HEK293 (cell line): Measurements from ENCODE around the gene TRIM27.

Source experiments
- GFI1B ChIP-seq: fragments of 450-650 bp; formaldehyde crosslinking; IDR thresholded peaks from 2 replicates; pipeline ENCODE4 v1.5.1; 2016; ENCODE audit warnings: missing biosample characterization, missing genetic modification characterization
- GLIS1 ChIP-seq: fragments of 450-650 bp; formaldehyde crosslinking; IDR thresholded peaks from 2 replicates; pipeline ENCODE4 v1.5.1; 2016; ENCODE audit warnings: missing biosample characterization, missing genetic modification characterization
- HOXA7 ChIP-seq: sonication (generic); formaldehyde crosslinking; IDR thresholded peaks from 2 replicates; pipeline ENCODE4 v1.8.1; 2022; ENCODE audit warnings: missing genetic modification reagents, borderline replicate concordance
- KLF17 ChIP-seq: fragments of 450-650 bp; formaldehyde crosslinking; IDR thresholded peaks from 2 replicates; pipeline ENCODE4 v1.5.1; 2016; ENCODE audit warnings: missing biosample characterization, missing genetic modification characterization
- KLF8 ChIP-seq: fragments of 450-650 bp; formaldehyde crosslinking; IDR thresholded peaks from 2 replicates; pipeline ENCODE4 v1.5.1; 2016; ENCODE audit warnings: missing biosample characterization, missing genetic modification characterization
- KLF9 ChIP-seq: fragments of 450-650 bp; formaldehyde crosslinking; IDR thresholded peaks from 2 replicates; pipeline ENCODE4 v1.5.1; 2016; ENCODE audit warnings: missing biosample characterization, missing genetic modification characterization, low read depth
- REST ChIP-seq: fragments of 450-650 bp; formaldehyde crosslinking; IDR thresholded peaks from 2 replicates; pipeline ENCODE4 v1.5.1; 2016; ENCODE audit warnings: missing biosample characterization, missing genetic modification characterization
- ZBTB1 ChIP-seq: fragments of 450-650 bp; formaldehyde crosslinking; IDR thresholded peaks from 2 replicates; pipeline ENCODE4 v1.5.1; 2016; ENCODE audit warnings: missing biosample characterization, missing genetic modification characterization
- ZBTB17 ChIP-seq: fragments of 450-650 bp; formaldehyde crosslinking; IDR thresholded peaks from 2 replicates; pipeline ENCODE4 v1.5.1; 2016; ENCODE audit warnings: missing biosample characterization, missing genetic modification characterization
- ZEB2 ChIP-seq: fragments of 450-650 bp; formaldehyde crosslinking; IDR thresholded peaks from 2 replicates; pipeline ENCODE4 v1.5.1; 2016; ENCODE audit warnings: missing biosample characterization, missing genetic modification characterization
- ZNF114 ChIP-seq: fragments of 450-650 bp; formaldehyde crosslinking; IDR thresholded peaks from 2 replicates; pipeline ENCODE4 v1.5.0; 2017; ENCODE audit warnings: missing biosample characterization, missing genetic modification characterization
- ZNF155 ChIP-seq: fragments of 450-650 bp; formaldehyde crosslinking; IDR thresholded peaks from 2 replicates; pipeline ENCODE4 v1.5.1; 2016; ENCODE audit warnings: missing biosample characterization, missing genetic modification characterization
- ZNF169 ChIP-seq: fragments of 450-650 bp; formaldehyde crosslinking; IDR thresholded peaks from 2 replicates; pipeline ENCODE4 v1.5.1; 2016; ENCODE audit warnings: missing biosample characterization, missing genetic modification characterization
- ZNF2 ChIP-seq: fragments of 450-650 bp; formaldehyde crosslinking; IDR thresholded peaks from 2 replicates; pipeline ENCODE4 v1.5.1; 2016; ENCODE audit warnings: missing biosample characterization, missing genetic modification characterization
- ZNF311 ChIP-seq: fragments of 450-650 bp; formaldehyde crosslinking; IDR thresholded peaks from 2 replicates; pipeline ENCODE4 v1.5.1; 2017; ENCODE audit warnings: missing biosample characterization, missing genetic modification characterization, borderline replicate concordance
- ZNF335 ChIP-seq: fragments of 450-650 bp; formaldehyde crosslinking; conservative IDR thresholded peaks from 2 replicates; pipeline ENCODE4 v1.5.1; 2016; ENCODE audit warnings: missing biosample characterization, missing genetic modification characterization
- ZNF37A ChIP-seq: fragments of 450-650 bp; IDR thresholded peaks from 2 replicates; pipeline ENCODE4 v1.5.1; 2018; ENCODE audit warnings: missing biosample characterization, missing genetic modification characterization
- ZNF433 ChIP-seq: fragments of 450-650 bp; formaldehyde crosslinking; IDR thresholded peaks from 2 replicates; pipeline ENCODE4 v1.5.1; 2016; ENCODE audit warnings: missing biosample characterization, missing genetic modification characterization, low read depth
- ZNF449 ChIP-seq: fragments of 450-650 bp; formaldehyde crosslinking; IDR thresholded peaks from 2 replicates; pipeline ENCODE4 v1.5.1; 2017; ENCODE audit warnings: missing biosample characterization, mild to moderate bottlenecking, missing genetic modification characterization, moderate library complexity
- ZNF521 ChIP-seq: fragments of 450-650 bp; formaldehyde crosslinking; IDR thresholded peaks from 2 replicates; pipeline ENCODE4 v1.5.1; 2017; ENCODE audit warnings: missing biosample characterization, mild to moderate bottlenecking, missing genetic modification characterization
- ZNF610 ChIP-seq: fragments of 450-650 bp; formaldehyde crosslinking; IDR thresholded peaks from 2 replicates; pipeline ENCODE4 v1.5.1; 2016; ENCODE audit warnings: missing biosample characterization, missing genetic modification characterization, borderline replicate concordance
- ZNF670 ChIP-seq: fragments of 450-650 bp; formaldehyde crosslinking; IDR thresholded peaks from 2 replicates; pipeline ENCODE4 v1.5.1; 2016; ENCODE audit warnings: missing biosample characterization, missing genetic modification characterization, low read depth
- ZSCAN30 ChIP-seq: fragments of 450-650 bp; IDR thresholded peaks from 2 replicates; pipeline ENCODE4 v1.5.1; 2018; ENCODE audit warnings: missing biosample characterization, mild to moderate bottlenecking, missing genetic modification characterization, moderate library complexity
- TF ChIP-seq, protein P1 (sequence below): fragments of 450-650 bp; formaldehyde crosslinking; conservative IDR thresholded peaks from 2 replicates; pipeline ENCODE4 v1.5.1; 2016; ENCODE audit warnings: low read depth, missing biosample characterization, missing genetic modification characterization
- TF ChIP-seq, protein P2 (sequence below): fragments of 450-650 bp; formaldehyde crosslinking; IDR thresholded peaks from 2 replicates; pipeline ENCODE4 v1.5.1; 2016; ENCODE audit warnings: missing biosample characterization, missing genetic modification characterization
- TF ChIP-seq, protein P3 (sequence below): fragments of 450-650 bp; formaldehyde crosslinking; IDR thresholded peaks from 2 replicates; pipeline ENCODE4 v1.5.1; 2016; ENCODE audit warnings: missing biosample characterization, missing genetic modification characterization

The TRIM27 gene

GRCh38 chr6:28923318-28924102 lies at the start of gene TRIM27 (continued):
- TF ChIP-seq, protein P1, sequence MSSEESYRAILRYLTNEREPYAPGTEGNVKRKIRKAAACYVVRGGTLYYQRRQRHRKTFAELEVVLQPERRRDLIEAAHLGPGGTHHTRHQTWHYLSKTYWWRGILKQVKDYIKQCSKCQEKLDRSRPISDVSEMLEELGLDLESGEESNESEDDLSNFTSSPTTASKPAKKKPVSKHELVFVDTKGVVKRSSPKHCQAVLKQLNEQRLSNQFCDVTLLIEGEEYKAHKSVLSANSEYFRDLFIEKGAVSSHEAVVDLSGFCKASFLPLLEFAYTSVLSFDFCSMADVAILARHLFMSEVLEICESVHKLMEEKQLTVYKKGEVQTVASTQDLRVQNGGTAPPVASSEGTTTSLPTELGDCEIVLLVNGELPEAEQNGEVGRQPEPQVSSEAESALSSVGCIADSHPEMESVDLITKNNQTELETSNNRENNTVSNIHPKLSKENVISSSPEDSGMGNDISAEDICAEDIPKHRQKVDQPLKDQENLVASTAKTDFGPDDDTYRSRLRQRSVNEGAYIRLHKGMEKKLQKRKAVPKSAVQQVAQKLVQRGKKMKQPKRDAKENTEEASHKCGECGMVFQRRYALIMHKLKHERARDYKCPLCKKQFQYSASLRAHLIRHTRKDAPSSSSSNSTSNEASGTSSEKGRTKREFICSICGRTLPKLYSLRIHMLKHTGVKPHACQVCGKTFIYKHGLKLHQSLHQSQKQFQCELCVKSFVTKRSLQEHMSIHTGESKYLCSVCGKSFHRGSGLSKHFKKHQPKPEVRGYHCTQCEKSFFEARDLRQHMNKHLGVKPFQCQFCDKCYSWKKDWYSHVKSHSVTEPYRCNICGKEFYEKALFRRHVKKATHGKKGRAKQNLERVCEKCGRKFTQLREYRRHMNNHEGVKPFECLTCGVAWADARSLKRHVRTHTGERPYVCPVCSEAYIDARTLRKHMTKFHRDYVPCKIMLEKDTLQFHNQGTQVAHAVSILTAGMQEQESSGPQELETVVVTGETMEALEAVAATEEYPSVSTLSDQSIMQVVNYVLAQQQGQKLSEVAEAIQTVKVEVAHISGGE (tag by site-specific recombination), result peak; percentile 39
- no peak for TF ChIP-seq GFI1B (tag by site-specific recombination)
- TF ChIP-seq KLF17, result peak; percentile 72
- 0 out of 2 replicates have a peak, but pooled peaks have one; percentile 38 for TF ChIP-seq ZNF2 (tag by site-specific recombination)
- peak; percentile 53; the same call in 1 of the 2 replicates for TF ChIP-seq ZSCAN30
- peak; percentile 81; the same call in 1 of the 2 replicates for TF ChIP-seq KLF8 (tag by site-specific recombination)
- no peak for TF ChIP-seq ZNF521
- TF ChIP-seq ZNF311 (tag by site-specific recombination), result no peak
- TF ChIP-seq ZNF433 (tag by site-specific recombination), result no peak
- TF ChIP-seq ZNF155 (tag by site-specific recombination), result no peak
- TF ChIP-seq ZNF37A (tag by site-specific recombination), result no peak
- TF ChIP-seq, protein P2, sequence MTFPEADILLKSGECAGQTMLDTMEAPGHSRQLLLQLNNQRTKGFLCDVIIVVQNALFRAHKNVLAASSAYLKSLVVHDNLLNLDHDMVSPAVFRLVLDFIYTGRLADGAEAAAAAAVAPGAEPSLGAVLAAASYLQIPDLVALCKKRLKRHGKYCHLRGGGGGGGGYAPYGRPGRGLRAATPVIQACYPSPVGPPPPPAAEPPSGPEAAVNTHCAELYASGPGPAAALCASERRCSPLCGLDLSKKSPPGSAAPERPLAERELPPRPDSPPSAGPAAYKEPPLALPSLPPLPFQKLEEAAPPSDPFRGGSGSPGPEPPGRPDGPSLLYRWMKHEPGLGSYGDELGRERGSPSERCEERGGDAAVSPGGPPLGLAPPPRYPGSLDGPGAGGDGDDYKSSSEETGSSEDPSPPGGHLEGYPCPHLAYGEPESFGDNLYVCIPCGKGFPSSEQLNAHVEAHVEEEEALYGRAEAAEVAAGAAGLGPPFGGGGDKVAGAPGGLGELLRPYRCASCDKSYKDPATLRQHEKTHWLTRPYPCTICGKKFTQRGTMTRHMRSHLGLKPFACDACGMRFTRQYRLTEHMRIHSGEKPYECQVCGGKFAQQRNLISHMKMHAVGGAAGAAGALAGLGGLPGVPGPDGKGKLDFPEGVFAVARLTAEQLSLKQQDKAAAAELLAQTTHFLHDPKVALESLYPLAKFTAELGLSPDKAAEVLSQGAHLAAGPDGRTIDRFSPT (tag by site-specific recombination), result peak; percentile 18; the same call in 1 of the 2 replicates
- TF ChIP-seq ZBTB1, result no peak
- TF ChIP-seq ZEB2, result peak; percentile 75
- TF ChIP-seq ZNF114 (tag by site-specific recombination), result no peak
- 0 out of 2 replicates have a peak, but pooled peaks have one; percentile 24 for TF ChIP-seq ZNF610 (tag by site-specific recombination)
- TF ChIP-seq GLIS1 (tag by site-specific recombination), result peak; percentile 24; the same call in 1 of the 2 replicates
- peak; percentile 66; the same call in 1 of the 2 replicates for TF ChIP-seq ZNF449
- TF ChIP-seq ZNF335 (tag by site-specific recombination), result peak; percentile 100
- peak; percentile 83 for TF ChIP-seq ZBTB17 (tag by site-specific recombination)
- TF ChIP-seq, protein P3, sequence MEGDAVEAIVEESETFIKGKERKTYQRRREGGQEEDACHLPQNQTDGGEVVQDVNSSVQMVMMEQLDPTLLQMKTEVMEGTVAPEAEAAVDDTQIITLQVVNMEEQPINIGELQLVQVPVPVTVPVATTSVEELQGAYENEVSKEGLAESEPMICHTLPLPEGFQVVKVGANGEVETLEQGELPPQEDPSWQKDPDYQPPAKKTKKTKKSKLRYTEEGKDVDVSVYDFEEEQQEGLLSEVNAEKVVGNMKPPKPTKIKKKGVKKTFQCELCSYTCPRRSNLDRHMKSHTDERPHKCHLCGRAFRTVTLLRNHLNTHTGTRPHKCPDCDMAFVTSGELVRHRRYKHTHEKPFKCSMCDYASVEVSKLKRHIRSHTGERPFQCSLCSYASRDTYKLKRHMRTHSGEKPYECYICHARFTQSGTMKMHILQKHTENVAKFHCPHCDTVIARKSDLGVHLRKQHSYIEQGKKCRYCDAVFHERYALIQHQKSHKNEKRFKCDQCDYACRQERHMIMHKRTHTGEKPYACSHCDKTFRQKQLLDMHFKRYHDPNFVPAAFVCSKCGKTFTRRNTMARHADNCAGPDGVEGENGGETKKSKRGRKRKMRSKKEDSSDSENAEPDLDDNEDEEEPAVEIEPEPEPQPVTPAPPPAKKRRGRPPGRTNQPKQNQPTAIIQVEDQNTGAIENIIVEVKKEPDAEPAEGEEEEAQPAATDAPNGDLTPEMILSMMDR (tag by site-specific recombination), result peak; percentile 62
- peak; percentile 53 for TF ChIP-seq KLF9 (tag by site-specific recombination)
- TF ChIP-seq REST (tag by site-specific recombination), result peak; percentile 35; the same call in 1 of the 2 replicates
- no peak for TF ChIP-seq ZNF670 (tag by site-specific recombination)
- TF ChIP-seq ZNF169 (tag by site-specific recombination), result no peak
- peak; percentile 83; the same call in 1 of the 2 replicates for TF ChIP-seq HOXA7 (CRISPR knock-in tag)
